ENCODE results near the gene RASGEF1B.

DNA sequence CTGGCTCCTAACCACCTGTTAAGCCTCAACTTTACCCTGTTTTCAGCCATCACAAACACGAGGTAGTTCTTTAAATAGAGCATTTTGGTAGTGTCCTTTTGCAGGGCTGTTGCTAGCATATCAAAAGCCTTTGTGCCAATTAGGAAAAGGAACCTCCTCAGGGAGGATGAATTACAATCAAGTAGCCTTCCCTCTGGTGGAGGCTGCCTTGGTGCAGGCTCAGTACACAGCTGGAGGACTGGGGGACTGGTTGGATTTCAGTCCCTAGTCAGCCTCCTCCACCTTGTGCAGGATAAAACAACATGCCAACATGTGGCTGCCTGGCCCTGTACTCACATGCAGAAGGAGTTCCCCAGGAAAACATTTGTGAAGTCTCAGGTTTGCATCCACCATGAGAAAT, 53.1 kb downstream of the RASGEF1B start:
- TF ChIP-seq, protein P1, sequence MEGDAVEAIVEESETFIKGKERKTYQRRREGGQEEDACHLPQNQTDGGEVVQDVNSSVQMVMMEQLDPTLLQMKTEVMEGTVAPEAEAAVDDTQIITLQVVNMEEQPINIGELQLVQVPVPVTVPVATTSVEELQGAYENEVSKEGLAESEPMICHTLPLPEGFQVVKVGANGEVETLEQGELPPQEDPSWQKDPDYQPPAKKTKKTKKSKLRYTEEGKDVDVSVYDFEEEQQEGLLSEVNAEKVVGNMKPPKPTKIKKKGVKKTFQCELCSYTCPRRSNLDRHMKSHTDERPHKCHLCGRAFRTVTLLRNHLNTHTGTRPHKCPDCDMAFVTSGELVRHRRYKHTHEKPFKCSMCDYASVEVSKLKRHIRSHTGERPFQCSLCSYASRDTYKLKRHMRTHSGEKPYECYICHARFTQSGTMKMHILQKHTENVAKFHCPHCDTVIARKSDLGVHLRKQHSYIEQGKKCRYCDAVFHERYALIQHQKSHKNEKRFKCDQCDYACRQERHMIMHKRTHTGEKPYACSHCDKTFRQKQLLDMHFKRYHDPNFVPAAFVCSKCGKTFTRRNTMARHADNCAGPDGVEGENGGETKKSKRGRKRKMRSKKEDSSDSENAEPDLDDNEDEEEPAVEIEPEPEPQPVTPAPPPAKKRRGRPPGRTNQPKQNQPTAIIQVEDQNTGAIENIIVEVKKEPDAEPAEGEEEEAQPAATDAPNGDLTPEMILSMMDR (IDR thresholded peaks at IDR 0.05; ENCODE audit: insufficient read depth, low read depth, low read length), result no peak
- no peak for TF ChIP-seq EZH2 (IDR thresholded peaks at IDR 0.05; ENCODE audit: insufficient read depth, low read length)
